Loucy (cell line): ENCODE data around the gene HLA-DRB5.

Experiments used
- H2AFZ ChIP-seq: fragments of 200-600 bp; sonication (generic); 2 replicates; pipeline ENCODE4 v1.6.0; 2016; ENCODE audit warnings: antibody characterized with exemption, mild to moderate bottlenecking, low read length, moderate library complexity
- H3F3A ChIP-seq: fragments of 200-600 bp; 2 replicates; pipeline ENCODE4 v1.6.0; 2016; ENCODE audit warnings: antibody characterized with exemption, low read depth, mild to moderate bottlenecking
- H3K27me3 ChIP-seq: fragments of 200-600 bp; sonication (generic); 2 replicates; pipeline ENCODE4 v1.6.1; 2014; ENCODE audit warnings: low read length, mild to moderate bottlenecking; ENCODE audit not compliant: insufficient read depth, poor library complexity, severe bottlenecking
- H3K36me3 ChIP-seq: fragments of 200-600 bp; sonication (generic); 2 replicates; pipeline ENCODE4 v1.6.1; 2016; ENCODE audit warnings: low read length; ENCODE audit not compliant: insufficient read depth
- H3K4me1 ChIP-seq: fragments of 200-600 bp; sonication (generic); 2 replicates; pipeline ENCODE4 v1.5.1; 2014; ENCODE audit warnings: low read length, mild to moderate bottlenecking; ENCODE audit not compliant: insufficient read depth, poor library complexity, severe bottlenecking
- H3K4me2 ChIP-seq: fragments of 200-600 bp; sonication (generic); 2 replicates; pipeline ENCODE4 v1.6.0; 2014; ENCODE audit warnings: antibody characterized with exemption, low read length, low read depth, mild to moderate bottlenecking; ENCODE audit not compliant: poor library complexity, severe bottlenecking
- H3K4me3 ChIP-seq: fragments of 200-600 bp; sonication (generic); 2 replicates; pipeline ENCODE4 v1.5.1; 2014; ENCODE audit warnings: low read length, mild to moderate bottlenecking, mixed read lengths; ENCODE audit not compliant: poor library complexity, severe bottlenecking
- H3K79me2 ChIP-seq: fragments of 200-600 bp; sonication (generic); 2 replicates; pipeline ENCODE4 v1.6.1; 2014; ENCODE audit warnings: low read length; ENCODE audit not compliant: insufficient read depth
- H3K9ac ChIP-seq: fragments of 200-600 bp; sonication (generic); 2 replicates; pipeline ENCODE4 v1.6.0; 2014; ENCODE audit warnings: mild to moderate bottlenecking, low read depth, low read length, moderate library complexity; ENCODE audit not compliant: poor library complexity, severe bottlenecking
- H3K9me2 ChIP-seq: fragments of 200-600 bp; sonication (generic); replicated peaks from 2 replicates; pipeline ENCODE4 v1.6.1; 2016; ENCODE audit warnings: low read depth, low read length, mixed read lengths
- H3K9me3 ChIP-seq: fragments of 200-600 bp; sonication (generic); 2 replicates; pipeline ENCODE4 v1.6.1; 2014; ENCODE audit warnings: mild to moderate bottlenecking, antibody characterized with exemption, low read length, low read depth; ENCODE audit not compliant: insufficient read depth
- H4K20me1 ChIP-seq: fragments of 200-600 bp; sonication (generic); 2 replicates; pipeline ENCODE4 v1.6.0; 2014; ENCODE audit warnings: antibody characterized with exemption, low read length, mild to moderate bottlenecking; ENCODE audit not compliant: insufficient read depth, poor library complexity, severe bottlenecking
- CTCF ChIP-seq: fragments of 200-600 bp; sonication (generic); conservative IDR thresholded peaks from 2 replicates; pipeline ENCODE4 v1.5.1; 2014; ENCODE audit warnings: mild to moderate bottlenecking, antibody characterized with exemption, low read length
- EZH2phosphoT487 ChIP-seq: fragments of 200-600 bp; IDR thresholded peaks from 2 replicates; pipeline ENCODE4 v1.6.1; 2018; ENCODE audit warnings: antibody characterized with exemption, mild to moderate bottlenecking, moderate library complexity, borderline replicate concordance

HLA-DRB5 gene

GRCh38 chr6:32519910-32520258 lies 10.2 kb downstream of the HLA-DRB5 start:
- H3K27me3 ChIP-seq: no peaks in the 10 kb centered on the region
- TF ChIP-seq EZH2phosphoT487: no peak
- no peaks in the 10 kb centered on the region for H3K36me3 ChIP-seq
- no peak overlapping the region for H3K4me2 ChIP-seq
- H3K9ac ChIP-seq: no peak overlapping the region
- no peak overlapping the region for H2AFZ ChIP-seq
- H3K9me3 ChIP-seq: no peaks in the 10 kb centered on the region
- no peak overlapping the region for H3K4me3 ChIP-seq
- H3K79me2 ChIP-seq: no peaks in the 10 kb centered on the region
- no peaks in the 10 kb centered on the region for H3K9me2 ChIP-seq
- no peaks in the 10 kb centered on the region for H3K4me1 ChIP-seq
- H3F3A ChIP-seq: no peaks in the 10 kb centered on the region
- H4K20me1 ChIP-seq: no peaks in the 10 kb centered on the region

- TF ChIP-seq EZH2phosphoT487: no peak
- TF ChIP-seq CTCF: no peak
Measured at GRCh38 chr6:32519118-32519909, 10.8 kb downstream of the HLA-DRB5 start.

GRCh38 chr6:32517654-32518445 lies 12.2 kb downstream of the HLA-DRB5 start:
- H3K79me2 ChIP-seq: no peaks in the 10 kb centered on the region
- H3K4me2 ChIP-seq: no peak overlapping the region
- H3K9ac ChIP-seq: no peak overlapping the region
- no peaks in the 10 kb centered on the region for H3F3A ChIP-seq
- no peak overlapping the region for H2AFZ ChIP-seq
- no peak for TF ChIP-seq CTCF
- TF ChIP-seq EZH2phosphoT487: no peak
- H3K4me3 ChIP-seq: no peak overlapping the region
- no peaks in the 10 kb centered on the region for H4K20me1 ChIP-seq
- no peaks in the 10 kb centered on the region for H3K9me3 ChIP-seq
- H3K27me3 ChIP-seq: no peaks in the 10 kb centered on the region
- H3K4me1 ChIP-seq: no peaks in the 10 kb centered on the region
- no peaks in the 10 kb centered on the region for H3K36me3 ChIP-seq
- H3K9me2 ChIP-seq: no peaks in the 10 kb centered on the region

More at GRCh38 chr6:32519118-32519909, 10.8 kb downstream of the HLA-DRB5 start:
- Histone ChIP-seq H3K9me2 (no peaks in the 10 kb centered on the region), H3K79me2 (no peaks in the 10 kb centered on the region), H3K4me3 (no peak overlapping the region), H3K9me3 (no peaks in the 10 kb centered on the region), H4K20me1 (no peaks in the 10 kb centered on the region), H3K4me1 (no peaks in the 10 kb centered on the region), H3K27me3 (no peaks in the 10 kb centered on the region), H3K9ac (no peak overlapping the region), H3K36me3 (no peaks in the 10 kb centered on the region), H2AFZ (no peak overlapping the region), H3F3A (no peaks in the 10 kb centered on the region), H3K4me2 (no peak overlapping the region)
